ENCODE data around the gene TMEM271.
"Not testable (repeated sequence)": the region's sequence is repeated elsewhere in the genome, so short reads cannot be mapped to it uniquely, and the experiment has no call there.

Gene TMEM271

GRCh38 chr4:578451-579443 lies 2.7 kb upstream of the TMEM271 start:
- no peak for DNase-seq

- DNase-seq: peak; percentile 19
Observed at GRCh38 chr4:577499-578450, 1.7 kb upstream of the TMEM271 start.

- DNase-seq: no peak
Observed at GRCh38 chr4:576991-577498, 950 bp upstream of the TMEM271 start.

GRCh38 chr4:575281-576141 lies 584 bp downstream of the TMEM271 start:
- no peak for DNase-seq

GRCh38 chr4:574346-575161 lies 1.5 kb downstream of the TMEM271 start:
- peak; percentile 74 for DNase-seq

- peak; percentile 62 for DNase-seq
Observed at GRCh38 chr4:573122-573892, 2.8 kb downstream of the TMEM271 start.

- no peak for DNase-seq
Observed at GRCh38 chr4:572594-572993, 3.5 kb downstream of the TMEM271 start.

GRCh38 chr4:571838-572572 lies 4.1 kb downstream of the TMEM271 start:
- no peak for DNase-seq

- DNase-seq: no peak
Observed at GRCh38 chr4:570754-571153, 5.3 kb downstream of the TMEM271 start.

GRCh38 chr4:569958-570667 lies 6.0 kb downstream of the TMEM271 start:
- DNase-seq: no peak

- no peak for DNase-seq
Observed at GRCh38 chr4:568962-569361, 7.1 kb downstream of the TMEM271 start.

GRCh38 chr4:568351-568652 lies 7.8 kb downstream of the TMEM271 start:
- DNase-seq: no peak

GRCh38 chr4:567457-568350 lies 8.4 kb downstream of the TMEM271 start:
- DNase-seq: no peak

GRCh38 chr4:566508-567295 lies 9.4 kb downstream of the TMEM271 start:
- no peak for DNase-seq

- DNase-seq: no peak
Observed at GRCh38 chr4:566035-566434, 10.1 kb downstream of the TMEM271 start.

GRCh38 chr4:565614-566013 lies 10.5 kb downstream of the TMEM271 start:
- DNase-seq: not testable (repeated sequence)

GRCh38 chr4:562458-562857 lies 13.6 kb downstream of the TMEM271 start:
- not testable (repeated sequence) for DNase-seq
